ENCODE measurements around the gene ERMN.

Gene ERMN

DNA sequence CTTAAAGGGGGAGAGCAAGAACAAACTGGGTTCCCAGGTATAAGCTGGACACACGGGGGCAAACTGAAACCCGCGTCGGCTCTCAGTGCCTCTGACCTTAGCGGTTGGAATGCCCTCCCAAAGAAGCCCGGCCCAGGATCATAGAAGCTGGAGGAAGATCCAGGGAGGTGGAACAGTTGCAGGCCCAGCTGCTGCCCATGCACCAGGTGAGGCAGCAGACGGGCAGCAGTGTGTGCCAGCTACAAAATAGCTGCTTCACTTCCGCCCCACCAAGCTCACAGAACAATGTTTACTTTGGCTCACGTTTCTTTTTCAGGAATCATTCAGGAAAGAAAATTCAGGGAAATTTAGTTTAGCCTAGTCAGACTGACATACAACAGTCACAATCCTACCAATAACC is 3.9 kb upstream of the ERMN start:
- DNase-seq (ENCODE audit: low spot score), result no peak

- DNase-seq (ENCODE audit: low spot score), result peak; percentile 65
Measured at GRCh38 chr2:157327621-157328500, 2.2 kb upstream of the ERMN start.

DNA sequence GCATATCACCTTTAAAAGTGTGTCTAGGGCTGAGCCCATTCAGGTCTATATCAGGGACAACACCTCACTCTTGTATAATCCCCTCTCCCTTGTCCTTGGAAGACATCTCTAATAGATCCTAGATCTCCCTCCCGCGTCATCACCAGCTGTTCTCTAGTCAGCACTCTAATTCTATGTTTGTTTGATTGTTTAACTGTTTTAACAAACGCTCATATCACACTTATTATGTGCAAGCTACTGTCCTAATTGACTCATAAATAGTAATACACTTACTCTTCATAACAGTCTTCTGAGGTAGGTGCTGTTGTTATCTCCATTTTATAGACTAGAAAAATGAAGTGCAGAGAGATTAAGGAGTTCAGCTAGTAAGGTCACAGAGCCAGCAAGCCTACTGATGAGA is 1.6 kb upstream of the ERMN start:
- DNase-seq (ENCODE audit: low spot score), result no peak

DNA sequence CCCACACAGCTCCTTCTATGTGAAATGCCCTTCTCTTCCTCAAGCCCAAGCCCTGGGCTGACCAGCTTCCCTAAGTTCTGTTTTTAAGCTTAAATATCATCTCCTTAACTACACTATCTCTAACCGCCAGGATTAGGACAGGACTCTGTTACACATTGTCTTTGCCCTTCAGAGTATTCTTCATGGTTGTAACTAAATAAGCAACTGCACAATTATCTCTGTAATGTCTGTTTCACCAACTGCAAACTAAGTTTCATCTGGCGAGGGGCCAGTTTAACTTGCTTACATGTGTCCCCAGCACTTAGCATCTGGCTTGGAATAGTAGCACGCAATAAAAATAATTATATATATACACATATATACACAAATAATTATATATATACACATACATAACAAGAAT is 1.1 kb upstream of the ERMN start:
- DNase-seq (ENCODE audit: low spot score), result no peak

DNA sequence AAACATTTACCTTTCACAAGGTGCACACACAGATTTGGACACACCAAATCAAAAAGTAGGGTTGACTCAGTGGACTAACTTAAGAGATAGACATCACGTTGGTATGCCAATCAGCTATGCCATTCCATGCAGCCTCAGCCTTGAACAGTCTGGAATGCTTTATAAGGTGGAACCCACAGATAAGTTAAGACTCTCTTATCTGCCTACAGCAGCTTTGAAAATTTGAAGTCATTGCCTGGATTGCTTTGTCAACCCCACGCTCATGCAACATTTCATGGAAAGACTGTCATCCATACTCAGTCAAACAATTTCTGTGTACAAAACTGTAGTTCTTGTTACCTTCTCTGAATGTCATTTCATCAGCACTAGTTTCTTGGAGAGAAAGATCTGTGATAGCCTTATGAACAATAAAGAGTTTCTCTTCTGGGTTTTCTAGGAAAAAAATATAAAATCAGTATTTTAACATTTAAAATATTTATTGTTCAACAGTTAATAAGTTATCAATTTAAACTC is 1.2 kb downstream of the ERMN start:
- DNase-seq (ENCODE audit: low spot score), result no peak

GRCh38 chr2:157322432-157322831 is 3.2 kb downstream of the ERMN start:
- DNase-seq (ENCODE audit: low spot score), result no peak

DNA sequence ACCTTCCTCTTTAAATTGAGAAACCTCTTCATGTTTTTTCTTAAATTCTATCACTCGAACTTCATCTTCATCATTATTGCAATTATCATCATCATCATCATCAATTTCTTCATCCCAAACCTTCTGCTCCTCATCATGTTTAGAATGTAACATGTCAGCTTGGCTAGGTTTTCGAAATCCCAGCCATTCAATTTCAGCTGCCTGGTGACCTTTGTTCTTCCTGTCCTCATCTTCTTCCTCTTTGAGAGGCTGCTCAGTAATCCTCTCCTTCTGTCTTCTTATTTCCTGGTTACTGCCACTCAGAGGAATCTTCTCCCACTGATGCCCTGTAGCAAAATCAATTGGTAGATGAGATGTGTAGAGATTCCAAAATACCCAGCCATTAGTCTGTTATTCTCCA is 4.2 kb downstream of the ERMN start:
- no peak for DNase-seq (ENCODE audit: low spot score)

- DNase-seq (ENCODE audit: low spot score), result no peak
Measured at GRCh38 chr2:157320409-157320808, 5.2 kb downstream of the ERMN start.

GRCh38 chr2:157319795-157320194 is 5.8 kb downstream of the ERMN start:
- DNase-seq (ENCODE audit: low spot score), result no peak

GRCh38 chr2:157318884-157319283 is 6.7 kb downstream of the ERMN start:
- DNase-seq (ENCODE audit: low spot score), result no peak

GRCh38 chr2:157315901-157316300 is 9.7 kb downstream of the ERMN start:
- DNase-seq (ENCODE audit: low spot score), result no peak

DNA sequence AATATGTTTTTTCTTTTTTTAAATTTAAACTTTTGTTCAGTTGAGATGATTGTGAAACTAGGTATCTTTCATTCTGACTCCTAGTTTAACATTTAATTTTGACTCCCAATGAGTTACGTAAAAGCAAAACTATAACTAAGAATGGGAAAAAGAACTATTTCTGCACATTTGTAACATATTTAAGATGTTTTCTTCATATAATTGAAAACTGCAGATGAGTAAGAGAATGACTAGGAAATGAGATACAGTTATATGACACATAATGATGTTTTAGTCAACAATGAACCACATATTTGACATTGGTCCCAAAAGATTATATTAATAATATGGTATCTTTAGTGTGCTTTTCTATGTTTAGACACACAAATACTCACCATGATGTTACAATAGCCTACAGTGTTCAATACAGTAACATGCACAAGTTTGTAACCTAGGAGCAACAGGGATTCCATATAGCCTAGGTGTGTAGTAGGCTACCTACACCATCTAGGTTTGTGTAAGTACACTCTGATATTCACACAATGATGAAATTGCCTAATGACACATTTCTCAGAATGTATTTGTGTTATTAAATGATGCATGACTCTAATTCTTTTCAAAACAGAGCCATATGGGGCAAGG is 12.6 kb downstream of the ERMN start:
- no peak for DNase-seq (ENCODE audit: low spot score)

- no peak for DNase-seq (ENCODE audit: low spot score)
Measured at GRCh38 chr2:157311706-157312105, 13.9 kb downstream of the ERMN start.

DNA sequence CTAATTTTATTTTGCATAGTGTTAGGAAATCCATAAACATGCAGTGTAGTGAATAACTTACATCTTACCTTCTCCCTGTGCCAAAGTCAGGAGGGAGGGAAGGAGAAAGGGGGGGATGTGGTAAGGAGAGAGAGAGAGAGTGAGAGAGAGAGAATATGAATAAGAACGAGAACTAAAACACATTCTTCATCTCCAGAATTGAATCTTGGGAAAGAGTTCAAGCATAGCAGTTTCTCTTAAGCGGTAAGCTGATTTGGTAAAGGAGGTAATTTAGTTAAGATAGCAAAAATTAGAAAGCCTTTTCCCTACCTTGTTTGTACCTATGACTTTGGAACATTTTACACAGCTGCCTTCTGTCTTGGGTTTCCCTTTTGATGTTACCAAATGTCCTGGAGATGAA is 15.7 kb downstream of the ERMN start:
- no peak for DNase-seq (ENCODE audit: low spot score)

- DNase-seq (ENCODE audit: low spot score), result no peak
Measured at GRCh38 chr2:157307021-157307420, 18.6 kb downstream of the ERMN start.

DNA sequence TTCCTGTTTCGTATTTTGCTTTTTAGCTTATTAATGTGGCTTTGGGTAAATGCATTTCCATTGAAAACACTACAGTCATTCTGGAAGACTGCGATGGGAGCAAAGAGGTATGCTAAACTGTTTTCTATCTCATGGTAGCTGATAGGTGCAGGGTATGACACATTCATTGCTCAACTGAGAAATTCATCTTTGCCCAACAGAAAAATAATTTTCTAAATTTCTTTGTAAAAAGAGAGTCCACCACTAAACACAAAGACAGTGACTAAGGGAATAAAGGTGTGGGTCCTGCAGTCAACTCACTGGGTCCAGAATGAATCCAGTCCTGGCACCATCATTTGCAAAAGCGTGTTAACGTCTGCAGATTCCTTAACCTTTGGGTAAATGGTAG is 19.9 kb downstream of the ERMN start:
- no peak for DNase-seq (ENCODE audit: low spot score)

GRCh38 chr2:157304811-157305722 is 20.6 kb downstream of the ERMN start:
- no peak for DNase-seq (ENCODE audit: low spot score)

DNA sequence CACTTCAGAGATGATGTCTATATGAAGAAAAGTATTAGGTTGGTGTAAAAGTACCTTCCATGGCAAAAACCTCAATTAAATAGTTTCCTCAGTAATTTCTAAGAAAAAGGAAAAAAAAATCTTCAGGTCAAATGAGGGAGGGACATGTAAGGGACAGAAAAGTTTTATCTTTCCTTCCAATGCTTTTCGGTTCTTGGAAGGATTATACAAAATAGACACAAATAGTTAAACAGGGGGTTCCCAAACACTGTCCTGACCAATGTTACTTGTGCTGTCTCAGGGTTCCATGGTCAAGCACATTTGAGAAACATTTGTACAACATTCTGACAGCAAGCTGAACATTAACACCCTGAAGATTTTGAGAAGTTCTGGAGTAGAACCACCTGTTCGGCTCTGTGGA is 22.0 kb downstream of the ERMN start:
- DNase-seq (ENCODE audit: low spot score), result no peak

DNA sequence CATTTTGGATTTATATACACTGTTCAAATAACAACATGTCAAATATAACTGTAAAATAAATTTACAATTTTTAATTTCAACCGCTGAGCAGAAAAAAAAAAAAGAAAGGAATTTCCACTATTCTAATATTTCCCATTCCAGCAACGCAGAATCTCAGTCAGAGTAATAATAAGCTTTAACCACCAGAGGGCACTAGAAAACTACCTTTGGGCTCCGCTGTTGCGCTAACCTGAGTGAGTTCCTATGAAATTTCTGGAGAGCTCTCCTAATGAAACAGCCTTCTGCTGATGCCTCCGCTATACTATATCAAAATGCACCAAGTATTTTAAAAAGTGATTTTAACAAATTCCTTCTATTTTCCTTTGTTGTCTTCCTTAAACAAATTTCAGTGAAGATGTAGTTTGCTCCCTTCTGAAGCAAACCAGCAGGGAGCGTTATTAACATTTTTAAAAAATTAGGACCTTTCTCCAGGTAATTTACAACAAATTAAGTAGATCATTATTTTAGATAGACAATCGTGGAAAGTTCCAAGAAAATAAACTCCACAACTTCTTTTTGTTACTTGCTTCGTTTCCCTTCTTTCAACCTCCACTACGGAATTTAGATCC is 23.0 kb downstream of the ERMN start:
- peak; percentile 23 for DNase-seq (ENCODE audit: low spot score)

GRCh38 chr2:157301307-157301706 is 24.3 kb downstream of the ERMN start:
- no peak for DNase-seq (ENCODE audit: low spot score)

DNA sequence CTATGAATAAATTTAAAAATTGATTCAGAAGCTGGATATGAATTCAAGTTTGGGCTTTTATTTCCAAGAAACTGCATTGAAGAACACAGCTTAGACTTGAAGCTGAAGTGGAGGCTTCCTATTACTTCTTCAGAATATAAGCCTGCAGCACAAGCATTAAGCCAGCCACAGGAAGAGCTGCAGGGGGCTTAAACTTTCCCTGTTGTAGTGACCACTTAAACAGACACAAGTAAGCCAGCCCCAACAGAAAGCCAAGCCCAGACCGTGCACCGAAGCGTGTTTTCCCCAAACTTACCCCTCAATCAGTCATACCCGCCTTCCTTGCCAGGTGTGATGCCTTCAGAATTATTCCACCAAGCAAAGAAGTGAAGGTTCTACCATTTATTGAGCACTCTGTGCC is 28.7 kb downstream of the ERMN start:
- DNase-seq (ENCODE audit: low spot score), result no peak

GRCh38 chr2:157296490-157296889 is 29.1 kb downstream of the ERMN start:
- no peak for DNase-seq (ENCODE audit: low spot score)

Measured in HuH-7 (cell line).